Lower lobe of right lung (tissue), 2 donors: ENCODE results near the gene BOC. TPM values are rescaled to one million over a fixed set of nuclear protein-coding genes. Genes with fewer than 3 reads are reported as not detected.

Source experiments
- ATAC-seq, 2 donors: fragments of 200-7000 bp; cut with Tn5 transposase; one replicate each; pipeline ENCODE4 v1.9.1; 2020 to 2022; ENCODE audit warnings: mild to moderate bottlenecking in 2 of 2, moderate library complexity in 2 of 2
- DNase-seq: peaks from one replicate; pipeline ENCODE4 v3.0.0-alpha.2; 2020
- H3K27ac ChIP-seq: fragments of 200-600 bp; one replicate; pipeline ENCODE4 v1.8.0; 2022
- H3K27me3 ChIP-seq: fragments of 200-600 bp; one replicate; pipeline ENCODE4 v1.8.0; 2022; ENCODE audit warnings: low read depth
- H3K36me3 ChIP-seq: fragments of 200-600 bp; one replicate; pipeline ENCODE4 v1.8.0; 2022; ENCODE audit warnings: mild to moderate bottlenecking
- H3K4me1 ChIP-seq: fragments of 200-600 bp; one replicate; pipeline ENCODE4 v1.8.0; 2022
- H3K4me3 ChIP-seq: fragments of 200-600 bp; one replicate; pipeline ENCODE4 v1.8.0; 2022; ENCODE audit warnings: mild to moderate bottlenecking
- H3K9me3 ChIP-seq: fragments of 200-600 bp; one replicate; pipeline ENCODE4 v1.8.0; 2022
- intact Hi-C: fragments of 100-400 bp; cut with DNase I; formaldehyde crosslinking; loops from one replicate; pipeline ENCODE4 v1.11.0; 2022
- total RNA-seq: library from RNA; stranded (reverse); fragmentation: NEBNext Ultra II Directional; extraction: Animal tissue kit (Norgen Biotek cat#: 25700); gene quantifications from one replicate; pipeline ENCODE4 v1.2.1, GENCODE V29; 2021
- TF ChIP-seq, protein P1 (sequence below): fragments of 200-600 bp; IDR thresholded peaks from one replicate; pipeline ENCODE4 v1.8.0; 2022; ENCODE audit warnings: antibody characterized with exemption, mild to moderate bottlenecking
- donor health status: DM: no; HTN: yes; CAD: no; lungs with severe emphysema.

Gene BOC
- total RNA-seq, 1 donor from 2014 or later = 10.1 TPM

DNA sequence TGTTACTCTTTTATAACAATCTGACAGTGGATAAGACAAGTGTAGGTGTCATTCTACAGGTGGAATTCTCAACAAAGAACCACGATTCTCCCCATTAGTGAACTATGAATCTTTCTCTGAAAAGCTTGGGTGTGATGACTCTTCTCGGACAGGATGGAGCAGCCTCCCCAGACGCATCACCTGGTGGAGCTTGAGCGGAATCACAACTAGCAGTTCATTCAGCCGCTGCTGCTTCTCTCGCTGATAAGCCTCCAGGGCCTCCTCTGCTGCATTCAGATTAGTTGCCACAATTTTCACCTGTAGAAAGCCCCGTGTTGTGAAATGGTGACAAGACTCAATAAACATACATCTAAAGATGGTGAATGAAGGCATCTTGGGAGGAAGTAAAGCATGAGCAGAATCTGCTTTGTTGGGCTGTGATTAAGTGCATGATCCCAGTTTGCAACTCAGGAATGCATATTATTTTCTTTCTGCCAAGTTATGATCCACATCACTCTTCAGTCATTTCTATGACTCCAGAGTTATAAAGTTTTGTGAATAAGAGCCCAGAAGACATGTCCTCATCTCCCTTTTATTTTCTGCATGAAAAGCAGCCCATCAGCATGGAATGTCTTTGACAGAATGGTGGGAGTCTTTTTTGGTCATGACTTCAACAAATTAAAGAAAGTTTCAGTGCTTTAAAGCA, 93.6 kb downstream of the BOC start:
- intact Hi-C loops = no loop called here
- Histone ChIP-seq H3K4me3 (no peak overlapping the region), H3K4me1 (no peaks in the 10 kb centered on the region), H3K36me3 (peaks cover 34% of the 10 kb centered on the region), H3K9me3 (no peaks in the 10 kb centered on the region), H3K27ac (no peak overlapping the region), H3K27me3 (no peaks in the 10 kb centered on the region)
- ATAC-seq (no peak), DNase-seq (no peak)
- TF ChIP-seq, protein P1, sequence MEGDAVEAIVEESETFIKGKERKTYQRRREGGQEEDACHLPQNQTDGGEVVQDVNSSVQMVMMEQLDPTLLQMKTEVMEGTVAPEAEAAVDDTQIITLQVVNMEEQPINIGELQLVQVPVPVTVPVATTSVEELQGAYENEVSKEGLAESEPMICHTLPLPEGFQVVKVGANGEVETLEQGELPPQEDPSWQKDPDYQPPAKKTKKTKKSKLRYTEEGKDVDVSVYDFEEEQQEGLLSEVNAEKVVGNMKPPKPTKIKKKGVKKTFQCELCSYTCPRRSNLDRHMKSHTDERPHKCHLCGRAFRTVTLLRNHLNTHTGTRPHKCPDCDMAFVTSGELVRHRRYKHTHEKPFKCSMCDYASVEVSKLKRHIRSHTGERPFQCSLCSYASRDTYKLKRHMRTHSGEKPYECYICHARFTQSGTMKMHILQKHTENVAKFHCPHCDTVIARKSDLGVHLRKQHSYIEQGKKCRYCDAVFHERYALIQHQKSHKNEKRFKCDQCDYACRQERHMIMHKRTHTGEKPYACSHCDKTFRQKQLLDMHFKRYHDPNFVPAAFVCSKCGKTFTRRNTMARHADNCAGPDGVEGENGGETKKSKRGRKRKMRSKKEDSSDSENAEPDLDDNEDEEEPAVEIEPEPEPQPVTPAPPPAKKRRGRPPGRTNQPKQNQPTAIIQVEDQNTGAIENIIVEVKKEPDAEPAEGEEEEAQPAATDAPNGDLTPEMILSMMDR = no peak

DNA sequence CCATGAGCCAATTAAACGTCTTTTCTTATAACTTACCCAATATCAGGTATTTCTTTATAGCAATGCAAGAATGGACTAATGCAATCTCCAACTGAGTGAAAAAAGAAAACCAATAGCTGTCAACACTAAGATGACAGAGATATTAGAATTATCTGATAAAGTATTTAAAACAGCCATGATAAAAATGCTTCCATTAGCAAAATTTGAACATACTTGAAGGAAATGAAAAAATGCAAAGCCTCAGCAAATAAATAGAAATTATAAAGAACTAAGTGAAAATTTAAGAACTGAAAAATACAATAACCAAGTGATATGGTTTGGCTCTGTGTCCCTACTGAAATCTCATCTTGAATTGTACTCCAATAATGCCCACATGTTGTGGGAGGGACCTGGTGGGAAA, 99.6 kb downstream of the BOC start:
- peaks cover 10% of the 10 kb centered on the region for H3K36me3 ChIP-seq
- TF ChIP-seq, protein P1 = no peak
- no peak overlapping the region for H3K27ac ChIP-seq
- H3K4me3 ChIP-seq = no peak overlapping the region
- intact Hi-C loops = no loop called here
- DNase-seq (no peak), ATAC-seq (no peak)
- peaks cover 9% of the 10 kb centered on the region for H3K9me3 ChIP-seq
- H3K27me3 ChIP-seq = no peaks in the 10 kb centered on the region
- H3K4me1 ChIP-seq = no peaks in the 10 kb centered on the region

DNA sequence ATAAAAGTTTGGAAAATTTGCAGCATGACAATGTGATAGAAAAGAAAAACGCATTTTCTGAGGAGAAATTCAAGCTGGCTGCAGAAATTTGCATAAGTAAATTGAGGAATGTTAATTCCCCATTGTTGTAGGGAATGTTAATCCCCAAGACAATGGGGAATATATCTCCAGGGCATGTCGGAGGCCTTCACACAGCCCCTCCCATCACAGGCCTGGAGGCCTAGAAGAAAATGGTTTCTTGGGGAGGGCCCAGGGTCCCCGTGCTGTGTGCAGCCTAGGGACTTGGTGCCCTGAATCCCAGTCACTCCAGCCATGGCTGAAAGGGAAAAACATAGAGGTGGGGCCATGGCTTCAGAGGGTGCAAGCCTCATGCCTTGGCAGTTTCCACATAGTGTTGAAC, 101.1 kb downstream of the BOC start:
- Histone ChIP-seq H3K36me3 (peaks cover 9% of the 10 kb centered on the region), H3K27ac (no peak overlapping the region), H3K4me3 (no peak overlapping the region), H3K27me3 (no peaks in the 10 kb centered on the region), H3K9me3 (peaks cover 9% of the 10 kb centered on the region), H3K4me1 (no peaks in the 10 kb centered on the region)
- ATAC-seq (no peak), DNase-seq (no peak)
- intact Hi-C loops = no loop called here
- TF ChIP-seq, protein P1 = no peak

DNA sequence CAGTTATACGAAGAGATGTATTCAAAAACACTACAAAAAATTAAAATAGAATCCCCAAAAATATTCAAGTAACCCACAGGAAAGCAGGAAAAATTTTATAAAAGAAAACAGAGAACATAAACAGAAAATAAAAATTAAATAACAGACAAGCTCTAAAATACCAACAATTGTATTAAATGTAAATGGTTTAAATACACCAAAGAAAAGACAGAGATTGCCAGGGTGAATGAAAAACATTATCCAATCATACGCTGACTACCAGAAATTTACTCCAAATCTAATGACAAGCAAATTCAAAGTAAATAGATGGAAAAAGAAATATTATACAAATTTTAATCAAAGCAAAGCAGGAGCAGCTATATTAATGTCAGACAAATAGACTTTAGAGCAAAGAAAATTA, 103.6 kb downstream of the BOC start:
- TF ChIP-seq, protein P1 = no peak

DNA sequence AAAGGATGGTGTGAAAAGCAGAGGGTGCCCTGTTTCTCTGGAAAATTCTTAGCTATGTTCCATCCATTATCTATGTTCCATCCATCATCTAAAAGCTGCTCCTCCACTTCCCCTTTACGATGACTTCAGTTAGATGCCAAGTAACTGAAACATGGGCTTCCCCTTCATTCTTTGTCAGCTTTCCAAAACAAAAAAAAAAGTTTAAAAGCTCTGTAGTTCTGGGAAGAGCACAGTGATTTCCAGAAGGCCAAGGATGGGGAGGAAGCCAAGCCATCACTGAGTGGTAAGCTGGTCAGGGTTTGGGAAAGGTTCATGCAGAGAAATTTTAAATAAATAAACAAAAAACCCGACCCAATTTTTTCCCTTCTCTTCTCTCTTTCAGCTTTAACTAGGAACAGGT, 118.4 kb downstream of the BOC start:
- intact Hi-C loops = no loop called here
- Histone ChIP-seq H3K27ac (no peak overlapping the region), H3K4me3 (no peak overlapping the region), H3K36me3 (peaks cover 5% of the 10 kb centered on the region), H3K9me3 (no peaks in the 10 kb centered on the region), H3K4me1 (no peaks in the 10 kb centered on the region), H3K27me3 (no peaks in the 10 kb centered on the region)
- TF ChIP-seq, protein P1 = no peak
- DNase-seq = no peak
- no peak for ATAC-seq

More for the DNA sequence above, 103.6 kb downstream of the BOC start:
- H3K4me3 ChIP-seq = no peak overlapping the region
- no peaks in the 10 kb centered on the region for H3K36me3 ChIP-seq
- no peaks in the 10 kb centered on the region for H3K4me1 ChIP-seq
- peaks cover 9% of the 10 kb centered on the region for H3K9me3 ChIP-seq
- H3K27me3 ChIP-seq = no peaks in the 10 kb centered on the region
- intact Hi-C loops = no loop called here
- no peak for ATAC-seq
- DNase-seq = no peak
- H3K27ac ChIP-seq = no peak overlapping the region
